COR-L47 (cell line): ENCODE results near the gene EPHA7.

ENCODE experiments used
- DNase-seq: peaks from one replicate; lab custom pipeline; 2025; lab: John Stamatoyannopoulos, UW

EPHA7 gene

DNA sequence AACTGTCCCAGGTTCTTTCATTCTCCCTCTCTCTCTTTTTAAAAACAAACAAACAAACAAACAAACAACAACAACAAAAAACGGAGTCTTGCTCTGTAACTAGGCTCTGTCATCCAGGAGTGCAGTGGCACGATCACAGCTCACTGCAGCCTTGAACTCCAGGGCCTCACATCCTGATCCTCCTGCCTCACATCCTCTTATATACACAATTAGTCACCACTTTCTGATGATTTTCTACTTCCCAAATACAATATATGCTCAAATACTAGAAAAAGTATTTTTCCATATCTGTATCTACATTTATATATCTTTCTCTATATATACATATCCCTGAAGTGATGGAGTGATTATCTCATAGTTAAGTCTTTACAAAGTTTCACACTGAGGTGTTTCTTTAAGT is 170.7 kb downstream of the EPHA7 start:
- DNase-seq, result no peak

DNA sequence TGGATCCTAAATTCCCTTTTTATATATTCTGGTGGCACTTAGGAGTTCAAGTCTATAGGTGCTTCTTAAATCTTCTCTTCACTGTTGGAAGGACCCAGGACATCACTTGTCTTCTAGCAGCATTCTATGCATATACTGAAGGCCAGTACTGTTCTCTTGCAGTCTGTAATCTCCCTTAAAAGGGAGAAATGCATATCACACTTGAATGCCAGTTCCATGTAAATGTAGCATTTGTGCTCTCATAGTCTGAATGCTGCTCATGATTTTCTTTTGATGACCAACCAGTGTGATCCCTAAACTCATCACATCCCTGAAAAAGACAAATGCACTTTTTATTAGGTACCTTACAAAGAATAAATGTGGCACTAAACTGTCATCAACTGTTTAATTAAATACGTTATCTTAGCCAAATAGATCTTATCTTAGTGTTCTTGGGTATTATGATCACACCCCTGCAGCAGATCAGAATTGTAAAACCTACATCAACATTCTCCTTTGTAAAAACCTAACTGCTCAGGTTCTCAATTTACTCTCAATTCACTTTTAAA is 176.1 kb downstream of the EPHA7 start:
- DNase-seq, result no peak

DNA sequence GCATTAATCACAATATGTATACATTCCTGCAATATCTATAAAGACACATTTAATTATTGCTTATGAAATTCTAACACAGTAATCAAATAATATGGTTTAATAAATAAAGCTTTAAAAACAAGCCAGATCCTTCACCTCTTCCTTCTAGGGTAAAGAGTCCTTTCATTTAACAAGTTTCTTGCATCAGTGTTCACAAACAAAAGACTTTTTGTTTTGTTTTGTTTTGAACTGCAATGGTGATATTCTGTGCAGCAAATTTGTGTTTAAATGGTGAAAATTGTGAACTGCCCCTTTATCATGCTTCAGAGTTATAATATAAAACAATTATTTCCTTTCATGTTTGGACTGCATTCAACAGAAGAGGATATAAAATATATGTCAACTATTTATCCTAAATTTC is 177.3 kb downstream of the EPHA7 start:
- DNase-seq, result no peak

DNA sequence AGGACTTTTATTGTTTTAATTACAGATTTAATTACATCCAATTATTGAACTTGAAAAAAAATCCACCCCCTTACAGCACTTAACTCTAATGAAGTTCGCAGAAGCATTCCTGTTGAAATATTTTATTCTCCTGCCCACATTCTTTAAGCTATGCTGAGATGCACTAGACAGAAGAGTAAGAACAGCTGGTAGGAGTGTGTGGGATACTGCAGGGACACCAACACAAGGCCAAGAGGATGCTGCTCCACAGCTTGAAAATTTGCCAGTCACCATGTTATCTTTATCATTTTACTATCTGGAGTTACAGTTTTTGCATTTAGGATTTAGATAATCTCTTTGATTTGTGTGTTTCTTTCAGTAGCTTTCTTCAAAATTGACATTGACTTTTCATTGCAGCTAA is 180.7 kb downstream of the EPHA7 start:
- DNase-seq, result no peak

DNA sequence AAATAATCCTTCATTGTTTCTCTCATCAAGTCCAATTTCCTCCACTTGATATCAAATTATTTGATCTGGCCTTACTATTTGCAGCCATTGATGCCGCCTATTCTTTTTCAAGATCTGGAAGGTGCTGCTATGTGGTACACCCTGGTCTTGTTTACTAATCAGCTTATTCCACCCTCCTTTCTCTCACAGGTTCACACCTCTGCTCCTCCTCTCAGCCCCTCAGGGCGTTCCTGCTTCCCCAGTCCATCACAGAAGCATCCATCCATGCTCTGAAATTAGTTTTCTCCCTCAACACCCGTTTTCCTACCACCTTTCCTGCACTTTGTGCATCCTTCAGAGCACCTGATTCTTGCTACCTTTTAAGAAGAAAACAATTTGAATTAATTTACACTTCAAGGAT is 183.6 kb downstream of the EPHA7 start:
- DNase-seq, result no peak

DNA sequence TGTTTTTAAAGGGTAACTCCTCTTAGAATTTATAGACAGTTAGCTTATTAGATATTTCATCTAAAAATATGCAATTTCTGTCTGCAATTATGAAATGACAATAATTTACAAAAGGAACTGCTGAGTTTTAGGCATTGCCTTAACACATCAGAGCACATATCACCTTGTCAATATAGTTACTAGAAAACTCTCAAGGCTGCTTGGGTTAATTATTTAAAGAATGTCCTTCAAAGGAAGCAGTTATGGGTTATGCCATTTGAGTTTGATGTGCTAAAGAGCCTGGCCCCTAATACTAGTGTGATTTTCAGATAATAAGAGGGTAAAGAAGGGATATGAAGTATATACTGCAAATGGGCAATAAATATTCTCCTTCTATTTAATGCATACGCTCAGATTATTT is 192.5 kb downstream of the EPHA7 start:
- no peak for DNase-seq

DNA sequence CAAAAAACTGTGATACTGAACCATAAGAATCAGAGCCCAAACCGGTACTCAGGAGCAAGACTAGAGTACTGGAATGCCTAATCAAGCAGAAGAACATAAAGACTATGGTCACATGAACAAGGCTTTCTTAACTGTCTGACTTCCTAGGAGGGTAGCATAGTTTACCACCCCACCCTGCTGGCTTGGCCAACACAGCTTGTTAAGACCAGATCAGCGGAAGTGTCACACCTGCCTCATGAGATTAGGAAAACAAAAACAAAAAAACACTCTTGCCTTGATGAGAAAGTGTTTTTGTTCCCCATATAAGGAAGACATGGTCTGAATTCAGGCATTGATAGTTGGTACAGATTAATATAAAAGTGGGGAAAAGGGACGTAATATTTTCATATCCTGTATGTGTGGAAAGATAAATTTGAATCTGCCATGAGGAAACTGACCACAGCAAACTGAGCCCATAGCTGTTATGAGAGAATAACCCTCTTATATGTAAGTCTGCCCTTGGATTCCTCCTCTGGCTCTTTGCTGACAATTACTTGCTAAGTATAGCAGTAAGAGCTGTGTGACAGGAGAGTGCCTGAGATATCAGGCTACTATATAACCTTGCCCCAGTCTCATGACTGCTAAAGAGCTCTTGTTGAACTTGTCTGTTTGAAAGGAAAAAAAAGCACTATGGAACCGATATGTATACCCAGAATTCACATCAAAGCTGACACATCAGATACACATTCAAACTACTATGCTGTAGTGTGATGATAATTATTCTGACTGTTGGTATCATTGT is 197.1 kb downstream of the EPHA7 start:
- DNase-seq, result no peak

DNA sequence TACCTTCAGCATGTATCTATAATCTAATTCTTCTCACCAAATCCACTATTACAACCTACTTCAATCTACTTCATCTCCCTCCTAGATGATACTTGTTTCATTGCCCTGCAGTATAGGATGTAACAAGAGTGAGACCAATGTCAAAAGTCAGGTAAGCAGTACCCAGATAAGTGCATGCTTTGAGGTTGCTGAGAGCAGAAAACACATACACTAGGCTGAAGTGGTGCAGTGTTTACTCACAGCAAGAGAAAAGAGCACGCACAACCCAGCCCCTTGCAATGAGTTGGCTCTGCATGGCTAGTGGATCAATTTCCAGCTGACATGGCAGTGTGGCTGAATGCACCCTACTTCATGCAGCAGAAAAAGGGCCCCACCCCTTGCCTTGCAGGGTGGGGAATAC is 199.9 kb downstream of the EPHA7 start:
- DNase-seq, result no peak

DNA sequence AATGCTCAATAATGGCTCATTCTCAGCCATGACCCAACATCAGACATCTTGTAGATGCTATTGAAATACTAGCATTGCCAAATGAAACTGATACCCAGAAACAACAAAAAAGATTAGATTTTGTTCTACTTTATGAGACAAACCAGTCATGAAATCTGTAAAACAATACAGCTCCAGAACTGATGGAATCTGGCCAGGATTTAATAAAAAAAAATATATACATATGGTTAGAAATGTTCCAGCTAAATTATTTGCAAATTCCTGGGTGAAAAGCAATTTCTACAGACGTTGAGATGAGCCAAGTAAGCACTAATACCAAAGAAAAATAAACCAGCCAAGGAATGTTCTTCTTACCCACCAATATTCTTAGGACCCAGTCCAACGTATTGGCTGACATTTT is 201.3 kb downstream of the EPHA7 start:
- no peak for DNase-seq

DNA sequence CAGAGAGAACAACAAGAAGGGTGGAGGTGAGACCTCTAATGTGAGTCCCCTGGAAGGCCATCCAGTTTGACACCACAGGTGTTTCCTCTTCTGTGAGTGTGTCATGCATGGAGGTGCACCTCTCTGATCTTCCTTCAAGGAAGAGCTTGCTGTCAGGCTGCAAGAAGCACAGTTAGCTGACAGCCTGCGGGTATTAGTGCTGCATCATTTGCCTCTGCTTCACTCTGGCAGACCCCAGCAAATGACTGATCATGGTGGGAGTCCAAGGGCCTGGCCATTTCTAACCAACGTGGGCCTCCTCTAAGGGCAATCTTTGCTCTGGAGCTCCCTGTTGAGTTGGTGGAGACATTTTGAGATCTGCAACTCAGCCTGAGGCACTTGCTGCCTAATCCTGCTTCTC is 206.3 kb downstream of the EPHA7 start:
- DNase-seq, result no peak

DNA sequence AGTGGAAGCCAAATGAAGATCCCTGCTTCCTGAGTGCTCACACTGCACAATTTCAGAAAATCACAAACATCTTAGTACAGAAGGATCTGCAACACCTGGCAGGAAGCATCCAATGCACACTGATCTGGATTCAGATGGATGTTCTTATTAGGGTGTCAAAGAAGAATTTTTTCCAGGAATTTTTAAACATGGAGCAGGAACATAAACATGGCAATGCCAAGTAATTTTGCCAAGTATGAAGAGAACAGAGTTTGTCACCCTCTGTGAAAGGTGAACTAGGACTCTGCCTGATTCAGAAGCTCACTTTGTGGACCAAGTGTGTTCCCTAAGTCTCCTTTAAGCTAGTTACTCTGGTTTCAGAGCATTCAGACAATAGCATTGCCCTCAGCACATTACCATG is 208.5 kb downstream of the EPHA7 start:
- DNase-seq, result no peak

DNA sequence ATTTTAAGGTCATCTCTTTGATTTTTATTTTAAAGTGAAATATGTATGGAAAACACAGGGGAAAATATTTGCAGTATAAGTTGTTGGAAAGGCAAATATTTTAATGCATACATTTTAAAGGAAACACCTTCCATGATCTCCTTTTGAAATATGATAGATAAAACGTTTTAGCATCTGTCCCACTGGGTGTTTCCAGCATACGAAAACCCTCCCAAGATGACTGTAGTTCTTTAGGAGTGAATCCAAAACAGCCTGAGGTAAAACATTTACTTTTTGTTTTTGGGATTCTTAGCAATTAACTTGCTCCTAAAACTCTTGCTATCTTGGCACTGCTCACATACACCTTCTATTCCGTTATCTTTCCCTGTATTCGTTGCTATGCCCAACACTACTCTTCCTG is 210.0 kb downstream of the EPHA7 start:
- no peak for DNase-seq

DNA sequence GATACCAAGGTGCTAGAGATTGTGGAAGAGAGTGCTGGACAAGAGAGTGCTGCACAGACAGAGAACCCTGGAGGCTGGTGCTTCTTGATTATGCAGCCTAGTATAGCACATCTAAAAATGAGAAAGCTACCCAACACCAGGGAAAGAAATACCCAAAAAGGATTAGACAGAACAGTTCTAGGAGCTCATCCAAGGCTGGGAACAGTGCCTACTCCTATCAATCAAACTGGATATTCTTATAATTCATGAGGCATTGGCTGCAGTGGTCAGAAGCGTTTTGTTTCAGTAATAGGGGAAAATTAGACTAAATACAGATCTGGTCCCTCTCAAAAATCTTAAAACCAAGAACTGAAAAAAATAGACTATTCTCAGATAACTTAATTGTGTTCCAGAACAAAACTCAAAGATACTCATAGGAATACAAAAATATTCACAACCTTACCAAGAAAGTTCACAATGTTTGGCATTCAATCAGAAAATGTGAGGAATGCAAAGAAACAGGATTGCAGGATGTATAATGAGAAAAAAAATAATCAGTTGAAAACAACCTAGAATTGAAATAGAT is 222.9 kb downstream of the EPHA7 start:
- DNase-seq, result no peak

DNA sequence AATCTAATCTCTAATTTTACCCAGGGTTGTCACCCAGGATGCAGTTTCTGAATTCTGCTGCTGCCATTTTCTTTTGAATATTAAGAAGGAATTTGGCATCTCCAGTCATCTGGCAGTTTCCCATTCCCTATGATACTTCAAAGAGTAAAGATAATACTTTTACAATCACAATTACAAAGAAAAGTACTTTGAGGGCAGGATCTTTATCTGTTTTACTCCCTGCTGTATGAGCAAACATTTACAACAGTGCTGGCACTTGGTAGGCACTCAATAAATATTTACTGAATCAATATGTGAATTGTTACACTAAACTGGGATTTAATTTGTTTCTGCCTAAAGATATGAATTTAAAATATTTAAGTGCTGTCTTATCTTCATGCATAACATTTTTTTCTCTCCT is 224.9 kb downstream of the EPHA7 start:
- no peak for DNase-seq

DNA sequence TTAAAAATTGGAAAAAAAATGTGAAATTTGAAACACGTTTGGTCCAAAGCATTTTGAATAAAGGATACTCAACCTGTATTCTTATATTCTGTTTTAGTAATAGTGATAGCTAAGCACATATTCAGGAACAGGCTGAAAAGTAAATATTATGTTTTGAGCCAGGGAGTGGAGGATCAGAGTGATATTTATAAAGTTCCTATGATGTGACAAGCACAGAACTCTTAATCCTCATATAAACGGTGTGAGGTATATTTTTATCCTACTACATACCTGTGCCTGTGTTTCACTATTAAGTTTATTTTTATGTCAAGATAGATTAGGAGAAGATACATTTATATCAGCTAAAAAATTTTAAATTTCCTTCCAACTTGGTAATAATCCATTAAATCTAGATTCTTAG is 225.5 kb downstream of the EPHA7 start:
- no peak for DNase-seq
